Glutamatergic neuron (in vitro differentiated cells): ENCODE results near the gene LINC00237. TPM values are rescaled to one million over a fixed set of nuclear protein-coding genes. Genes with fewer than 3 reads are reported as not detected.

ENCODE experiments used
- DNase-seq: peaks from one replicate; pipeline ENCODE4 v3.0.0; 2022
- H3K27ac Mint-ChIP-seq: one replicate; pipeline ENCODE4 v1.8.0; 2020; ENCODE audit warnings: mild to moderate bottlenecking, mixed read lengths, inconsistent platforms; ENCODE audit not compliant: unreplicated experiment
- H3K27me3 Mint-ChIP-seq: one replicate; pipeline ENCODE4 v1.8.0; 2020; ENCODE audit warnings: mild to moderate bottlenecking, moderate library complexity, mixed read lengths, inconsistent platforms; ENCODE audit not compliant: unreplicated experiment
- H3K36me3 Mint-ChIP-seq: one replicate; pipeline ENCODE4 v1.8.0; 2020; ENCODE audit warnings: mild to moderate bottlenecking, mixed read lengths, inconsistent platforms; ENCODE audit not compliant: unreplicated experiment
- H3K4me1 Mint-ChIP-seq: one replicate; pipeline ENCODE4 v1.8.0; 2020; ENCODE audit warnings: mild to moderate bottlenecking, low read depth, mixed read lengths, inconsistent platforms; ENCODE audit not compliant: unreplicated experiment
- H3K4me3 Mint-ChIP-seq: one replicate; pipeline ENCODE4 v1.8.0; 2020; ENCODE audit warnings: mild to moderate bottlenecking, mixed read lengths, inconsistent platforms; ENCODE audit not compliant: unreplicated experiment
- H3K9me3 Mint-ChIP-seq: one replicate; pipeline ENCODE4 v1.8.0; 2020; ENCODE audit warnings: mild to moderate bottlenecking, moderate library complexity, mixed read lengths, inconsistent platforms; ENCODE audit not compliant: unreplicated experiment
- long read RNA-seq: library from polyadenylated mRNA; unstranded; transcript quantifications from one replicate; pipeline ENCODE4 v2.0.0, GENCODE V29; 2020; ENCODE audit not compliant: unreplicated experiment
- total RNA-seq: library from RNA; stranded (reverse); fragmentation: NEBNext Ultra II Directional; extraction: Animal tissue kit (Norgen Biotek cat#: 25700); gene quantifications from one replicate; pipeline ENCODE4 v1.2.1, GENCODE V29; 2021; ENCODE audit not compliant: unreplicated experiment
- TF ChIP-seq, protein P1 (sequence below): fragments of 200-600 bp; sonication (generic); IDR thresholded peaks from one replicate; pipeline ENCODE4 v1.5.0; 2021; ENCODE audit not compliant: partially characterized antibody, unreplicated experiment

LINC00237 gene
- total RNA-seq = not detected
- long read RNA-seq, partial matches to known transcripts = 0 of 2 reads
- long read RNA-seq, other reads (novel, unspliced or antisense) = 1 of 2 reads

DNA sequence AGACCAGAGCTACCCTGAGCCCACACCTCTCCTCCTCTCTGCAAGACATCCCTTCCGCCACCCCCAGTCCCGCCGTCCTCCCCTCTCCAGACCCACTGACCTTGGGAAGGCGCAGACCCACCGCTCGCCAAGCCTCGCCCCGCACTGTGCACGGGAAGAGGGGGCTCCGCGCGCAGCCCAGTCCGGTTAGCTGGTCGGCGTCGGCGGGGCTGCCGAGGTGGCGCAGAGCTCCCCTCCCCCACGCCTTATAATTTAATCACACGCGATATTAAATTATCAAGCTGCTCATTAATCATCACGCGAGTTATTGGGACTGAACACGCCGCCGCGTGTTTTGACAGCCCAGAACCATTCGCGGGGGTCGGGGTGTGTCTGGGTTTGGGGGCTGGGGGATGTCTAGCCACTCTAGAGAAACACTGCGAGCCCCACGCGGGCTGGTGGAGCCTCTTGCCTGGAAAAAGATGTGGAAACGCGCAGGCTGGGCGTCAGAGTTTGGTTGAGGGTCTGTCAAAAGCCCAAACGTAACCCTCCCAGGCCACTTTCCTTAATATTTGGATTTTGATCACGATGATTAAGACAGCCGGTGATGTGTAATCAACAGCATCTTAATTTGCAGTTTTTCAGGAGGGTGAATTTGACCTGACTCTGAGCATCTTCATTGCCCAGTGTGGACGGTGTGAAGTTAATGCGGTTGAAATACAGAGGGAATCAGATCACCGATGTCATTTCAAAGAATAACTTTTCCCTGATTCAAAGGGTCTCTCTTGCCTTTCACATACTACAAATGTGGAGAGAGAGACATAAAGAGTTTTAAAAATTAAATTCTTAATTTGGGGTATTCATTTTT is at the start of gene LINC00237:
LINC00237 (minus strand) TSS at position 188 of the 847 bp plus-strand sequence.
- no peak for DNase-seq
- peaks cover 33% of the 10 kb centered on the region for H3K27me3 Mint-ChIP-seq
- H3K9me3 Mint-ChIP-seq = peaks cover 1% of the 10 kb centered on the region
- no peak within 1 kb of the TSS for H3K27ac Mint-ChIP-seq
- TF ChIP-seq, protein P1, sequence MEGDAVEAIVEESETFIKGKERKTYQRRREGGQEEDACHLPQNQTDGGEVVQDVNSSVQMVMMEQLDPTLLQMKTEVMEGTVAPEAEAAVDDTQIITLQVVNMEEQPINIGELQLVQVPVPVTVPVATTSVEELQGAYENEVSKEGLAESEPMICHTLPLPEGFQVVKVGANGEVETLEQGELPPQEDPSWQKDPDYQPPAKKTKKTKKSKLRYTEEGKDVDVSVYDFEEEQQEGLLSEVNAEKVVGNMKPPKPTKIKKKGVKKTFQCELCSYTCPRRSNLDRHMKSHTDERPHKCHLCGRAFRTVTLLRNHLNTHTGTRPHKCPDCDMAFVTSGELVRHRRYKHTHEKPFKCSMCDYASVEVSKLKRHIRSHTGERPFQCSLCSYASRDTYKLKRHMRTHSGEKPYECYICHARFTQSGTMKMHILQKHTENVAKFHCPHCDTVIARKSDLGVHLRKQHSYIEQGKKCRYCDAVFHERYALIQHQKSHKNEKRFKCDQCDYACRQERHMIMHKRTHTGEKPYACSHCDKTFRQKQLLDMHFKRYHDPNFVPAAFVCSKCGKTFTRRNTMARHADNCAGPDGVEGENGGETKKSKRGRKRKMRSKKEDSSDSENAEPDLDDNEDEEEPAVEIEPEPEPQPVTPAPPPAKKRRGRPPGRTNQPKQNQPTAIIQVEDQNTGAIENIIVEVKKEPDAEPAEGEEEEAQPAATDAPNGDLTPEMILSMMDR = no peak
- H3K4me1 Mint-ChIP-seq = peaks cover 2% of the 10 kb centered on the region
- no peaks in the 10 kb centered on the region for H3K36me3 Mint-ChIP-seq
- H3K4me3 Mint-ChIP-seq = peak within 1 kb of the TSS; percentile 79

DNA sequence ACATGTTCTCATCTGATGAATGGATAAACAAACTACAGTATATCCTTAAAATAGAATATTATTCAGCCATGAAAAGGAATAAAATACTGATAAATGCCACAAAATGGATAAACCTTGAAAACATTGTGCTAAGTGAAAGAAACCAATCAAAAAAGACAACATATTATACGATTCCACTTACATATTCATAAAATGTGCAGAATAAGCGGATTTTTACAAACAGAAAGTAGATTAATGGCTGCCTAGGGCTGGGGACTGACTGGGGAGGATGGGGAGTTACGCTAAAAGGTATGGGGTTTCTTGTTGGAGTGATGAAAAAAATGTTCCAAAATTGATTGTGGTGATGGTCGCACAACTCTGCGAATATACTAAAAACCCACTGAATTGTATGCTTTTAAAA is 49.1 kb upstream of the LINC00237 start:
- peaks cover under 1% of the 10 kb centered on the region for H3K4me1 Mint-ChIP-seq
- no peaks in the 10 kb centered on the region for H3K27me3 Mint-ChIP-seq
- H3K4me3 Mint-ChIP-seq = no peak overlapping the region
- no peaks in the 10 kb centered on the region for H3K36me3 Mint-ChIP-seq
- TF ChIP-seq, protein P1 = no peak
- no peak overlapping the region for H3K27ac Mint-ChIP-seq
- DNase-seq = no peak
- H3K9me3 Mint-ChIP-seq = peaks cover 3% of the 10 kb centered on the region

DNA sequence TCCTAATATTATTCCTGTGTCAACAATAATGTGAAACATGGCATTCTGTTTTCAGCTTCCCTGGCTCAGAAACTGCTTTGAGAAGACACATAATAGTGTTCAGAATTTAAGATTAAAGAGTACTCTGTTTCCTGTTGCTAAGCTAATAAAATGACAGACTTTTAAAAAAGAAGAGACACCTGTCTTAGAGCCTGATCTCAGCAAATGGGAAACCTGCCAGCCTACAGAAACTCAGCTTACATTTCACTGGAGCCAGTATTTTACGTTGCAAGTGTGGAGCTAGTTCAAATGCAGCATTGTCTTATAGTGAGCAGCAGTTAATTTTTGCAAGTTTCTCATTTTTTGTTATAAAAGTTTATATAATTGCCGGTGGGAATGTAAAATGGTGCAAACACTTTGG is 48.5 kb upstream of the LINC00237 start:
- H3K4me3 Mint-ChIP-seq = no peak overlapping the region
- H3K9me3 Mint-ChIP-seq = peaks cover 3% of the 10 kb centered on the region
- DNase-seq = no peak
- H3K36me3 Mint-ChIP-seq = no peaks in the 10 kb centered on the region
- H3K27ac Mint-ChIP-seq = no peak overlapping the region
- H3K27me3 Mint-ChIP-seq = no peaks in the 10 kb centered on the region
- H3K4me1 Mint-ChIP-seq = no peaks in the 10 kb centered on the region
- TF ChIP-seq, protein P1 = no peak

DNA sequence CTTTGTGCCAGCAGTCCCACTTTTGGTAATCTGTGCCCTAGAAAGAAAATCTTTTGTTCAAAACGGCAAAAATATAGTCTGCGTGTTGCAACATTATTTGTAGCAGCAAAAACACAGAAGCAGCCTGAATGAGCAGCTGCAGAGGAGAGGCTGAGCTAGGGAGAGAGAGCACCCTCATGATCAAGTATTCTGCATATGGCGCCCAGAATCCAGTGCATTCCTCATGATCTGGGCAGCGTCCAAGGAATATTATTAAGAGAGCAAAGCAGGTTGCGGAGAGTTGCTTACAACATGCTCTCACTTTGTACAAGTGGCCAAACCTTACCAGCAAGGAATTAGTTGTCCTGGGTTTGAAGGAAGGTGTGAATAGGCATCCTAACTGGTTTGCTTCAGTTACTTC is 45.6 kb upstream of the LINC00237 start:
- H3K36me3 Mint-ChIP-seq = no peaks in the 10 kb centered on the region
- no peak overlapping the region for H3K4me3 Mint-ChIP-seq
- no peak for DNase-seq
- TF ChIP-seq, protein P1 = no peak
- H3K27me3 Mint-ChIP-seq = no peaks in the 10 kb centered on the region
- no peaks in the 10 kb centered on the region for H3K4me1 Mint-ChIP-seq
- peaks cover 3% of the 10 kb centered on the region for H3K9me3 Mint-ChIP-seq
- no peak overlapping the region for H3K27ac Mint-ChIP-seq

DNA sequence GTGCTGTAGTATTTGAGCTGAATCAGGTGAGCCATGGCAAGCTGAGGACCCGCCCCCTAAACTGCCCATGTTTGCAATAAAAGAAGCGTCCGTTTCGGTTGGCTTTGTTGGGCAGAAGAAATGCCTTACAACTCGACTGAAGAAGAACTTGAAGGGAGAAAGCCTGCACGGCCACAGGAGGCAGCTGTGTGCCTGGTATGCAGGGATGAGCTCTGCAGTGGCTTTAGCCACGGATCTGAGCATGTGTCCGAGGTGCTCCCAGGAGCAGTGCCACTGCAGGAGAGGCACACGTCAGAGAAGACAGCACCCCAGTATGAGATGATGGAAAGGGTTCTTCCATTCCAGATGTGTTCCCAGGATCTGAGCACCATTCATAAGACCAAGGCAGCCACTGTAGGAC is 43.2 kb upstream of the LINC00237 start:
- no peak for DNase-seq
- Mint-ChIP-seq H3K4me1 (no peaks in the 10 kb centered on the region), H3K27ac (no peak overlapping the region), H3K36me3 (no peaks in the 10 kb centered on the region), H3K27me3 (no peaks in the 10 kb centered on the region), H3K4me3 (no peak overlapping the region), H3K9me3 (no peaks in the 10 kb centered on the region)
- TF ChIP-seq, protein P1 = no peak
